HepG2 (cell line): ENCODE data around the gene KLHDC1. TPM values are rescaled to one million over a fixed set of nuclear protein-coding genes. Genes with fewer than 3 reads are reported as not detected.

ENCODE experiments used
- ELF1 ChIP-seq: sonication (generic); formaldehyde crosslinking; IDR thresholded peaks from 2 replicates; pipeline ENCODE4 v1.4.0; 2020; ENCODE audit warnings: missing genetic modification reagents
- ELF4 ChIP-seq: sonication (generic); formaldehyde crosslinking; IDR thresholded peaks from 2 replicates; pipeline ENCODE4 v1.5.0; 2020; ENCODE audit warnings: missing genetic modification reagents, mild to moderate bottlenecking, moderate library complexity, borderline replicate concordance
- GABPA ChIP-seq, 2 experiments: IDR thresholded peaks; 2 replicates each; pipeline ENCODE4 v1.6.1; 2011 to 2016; ENCODE audit warnings: low read depth in 2 of 2, low read length in 1 of 2, missing biosample characterization in 1 of 2, missing genetic modification characterization in 1 of 2
- GFI1 ChIP-seq: sonication (generic); formaldehyde crosslinking; IDR thresholded peaks from 2 replicates; pipeline ENCODE4 v1.5.0; 2020; ENCODE audit warnings: missing genetic modification reagents, mild to moderate bottlenecking, borderline replicate concordance
- HES4 ChIP-seq: sonication (generic); formaldehyde crosslinking; IDR thresholded peaks from 2 replicates; pipeline ENCODE4 v1.9.0; 2021; ENCODE audit warnings: mild to moderate bottlenecking, missing genetic modification reagents, borderline replicate concordance
- KAT7 ChIP-seq: IDR thresholded peaks from 2 replicates; pipeline ENCODE4 v1.6.1; 2018; ENCODE audit warnings: borderline replicate concordance, missing compliant biosample characterization
- KLF12 ChIP-seq: sonication (generic); formaldehyde crosslinking; IDR thresholded peaks from 2 replicates; pipeline ENCODE4 v1.4.0; 2020; ENCODE audit warnings: missing genetic modification reagents, borderline replicate concordance
- MED13 ChIP-seq: sonication (generic); formaldehyde crosslinking; IDR thresholded peaks from 2 replicates; pipeline ENCODE4 v1.5.0; 2020; ENCODE audit warnings: missing genetic modification reagents
- MTA1 ChIP-seq: sonication (generic); formaldehyde crosslinking; IDR thresholded peaks from 2 replicates; pipeline ENCODE4 v1.4.0; 2020; ENCODE audit warnings: missing genetic modification reagents, mild to moderate bottlenecking, borderline replicate concordance
- MTA3 ChIP-seq: sonication (generic); formaldehyde crosslinking; IDR thresholded peaks from 2 replicates; pipeline ENCODE4 v1.4.0; 2020; ENCODE audit warnings: missing genetic modification reagents
- SALL1 ChIP-seq: sonication (generic); formaldehyde crosslinking; IDR thresholded peaks from 2 replicates; pipeline ENCODE4 v1.8.0; 2022; ENCODE audit warnings: mild to moderate bottlenecking, missing genetic modification reagents
- TAF1 ChIP-seq: sonication (generic); formaldehyde crosslinking; IDR thresholded peaks from 2 replicates; pipeline ENCODE4 v1.4.0; 2020; ENCODE audit warnings: missing genetic modification reagents
- ZBTB21 ChIP-seq: sonication (generic); formaldehyde crosslinking; IDR thresholded peaks from 2 replicates; pipeline ENCODE4 v1.4.0; 2020; ENCODE audit warnings: missing genetic modification reagents
- ZFP62 ChIP-seq: sonication (generic); formaldehyde crosslinking; IDR thresholded peaks from 2 replicates; pipeline ENCODE4 v1.4.0; 2020; ENCODE audit warnings: missing genetic modification reagents
- ZIK1 ChIP-seq: sonication (generic); formaldehyde crosslinking; IDR thresholded peaks from 2 replicates; pipeline ENCODE4 v1.5.0; 2020; ENCODE audit warnings: mild to moderate bottlenecking, low read depth, missing genetic modification reagents, borderline replicate concordance
- ZNF335 ChIP-seq: sonication (generic); formaldehyde crosslinking; IDR thresholded peaks from 2 replicates; pipeline ENCODE4 v1.4.0; 2020; ENCODE audit warnings: missing genetic modification reagents
- ZNF549 ChIP-seq: sonication (generic); formaldehyde crosslinking; IDR thresholded peaks from 2 replicates; pipeline ENCODE4 v1.5.0; 2020; ENCODE audit warnings: missing genetic modification reagents
- ZNF639 ChIP-seq: conservative IDR thresholded peaks from 2 replicates; pipeline ENCODE4 v1.6.1; 2018; ENCODE audit warnings: missing genetic modification reagents
- ZNF724P ChIP-seq: sonication (generic); formaldehyde crosslinking; IDR thresholded peaks from 2 replicates; pipeline ENCODE4 v1.8.0; 2022; ENCODE audit warnings: missing genetic modification reagents, borderline replicate concordance
- ZNF775 ChIP-seq: sonication (generic); formaldehyde crosslinking; IDR thresholded peaks from 2 replicates; pipeline ENCODE4 v1.4.0; 2020; ENCODE audit warnings: missing genetic modification reagents, mild to moderate bottlenecking, moderate library complexity, borderline replicate concordance
- polyA plus RNA-seq, 8 experiments: library from polyadenylated mRNA; depleted of rRNA in 3 of 8; stranded (reverse) in 7 of 8; unstranded in 1 of 8; fragments of >200 nt; fragmentation: Illumina TruSeq in 4 of 8; extraction: Trizol in 4 of 8; gene quantifications; 2 replicates each; pipeline versions ENCODE4 v1.2.1 to v1.2.3, GENCODE V29; 2011 to 2016; ENCODE audit warnings: low read depth in 4 of 8, missing spikeins in 1 of 8, mixed read lengths in 1 of 8; ENCODE audit not compliant: insufficient read depth in 1 of 8
- total RNA-seq, 5 experiments: library from RNA; depleted of rRNA; stranded (reverse); fragments of >200 nt; fragmentation: Illumina TruSeq; extraction: Trizol; gene quantifications; 2 replicates each; pipeline ENCODE4 v1.2.3, GENCODE V29; 2016; ENCODE audit warnings: low read depth in 1 of 5
- TF ChIP-seq, protein P1 (sequence below), 2 experiments: fragments of 450-650 bp in 1 of 2; sonication (generic) in 1 of 2; formaldehyde crosslinking; IDR thresholded peaks; 2 replicates each; pipeline versions ENCODE4 v1.5.0 to v1.8.0; 2020 to 2022; ENCODE audit warnings: mild to moderate bottlenecking in 1 of 2, missing genetic modification reagents in 1 of 2
- TF ChIP-seq, protein P2 (sequence below): sonication (generic); IDR thresholded peaks from 2 replicates; pipeline ENCODE4 v1.6.1; 2016; ENCODE audit warnings: low read depth, borderline replicate concordance
- TF ChIP-seq, protein P3 (sequence below): sonication (generic); formaldehyde crosslinking; IDR thresholded peaks from 2 replicates; pipeline ENCODE4 v1.4.0; 2020; ENCODE audit warnings: missing genetic modification reagents, borderline replicate concordance

The KLHDC1 gene
- total and polyA plus RNA-seq, 2 of the 13 experiments (the other 11 are each of a cell fraction or from before 2014, with no cell fraction given), result 0.11 TPM; not detected in 1

GRCh38 chr14:49770212-49770817 is 77.4 kb downstream of the KLHDC1 start (continued):
- TF ChIP-seq, protein P1, sequence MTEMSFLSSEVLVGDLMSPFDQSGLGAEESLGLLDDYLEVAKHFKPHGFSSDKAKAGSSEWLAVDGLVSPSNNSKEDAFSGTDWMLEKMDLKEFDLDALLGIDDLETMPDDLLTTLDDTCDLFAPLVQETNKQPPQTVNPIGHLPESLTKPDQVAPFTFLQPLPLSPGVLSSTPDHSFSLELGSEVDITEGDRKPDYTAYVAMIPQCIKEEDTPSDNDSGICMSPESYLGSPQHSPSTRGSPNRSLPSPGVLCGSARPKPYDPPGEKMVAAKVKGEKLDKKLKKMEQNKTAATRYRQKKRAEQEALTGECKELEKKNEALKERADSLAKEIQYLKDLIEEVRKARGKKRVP (CRISPR knock-in tag; IDR thresholded peaks at IDR 0.05), result peak in 1 of 2 experiments; percentile 59; a peak in 1 of 4 replicates
- peak; percentile 72 for TF ChIP-seq TAF1
- peak; percentile 52; the same call in 1 of the 2 replicates for TF ChIP-seq ELF1 (CRISPR knock-in tag)
- TF ChIP-seq ZNF724P, result 0 out of 2 replicates have a peak, but pooled peaks have one; percentile 37
- peak; percentile 78 for TF ChIP-seq KAT7
- 0 out of 2 replicates have a peak, but pooled peaks have one; percentile 49 for TF ChIP-seq ZNF639 (CRISPR knock-in tag)
- no peak for TF ChIP-seq KLF12
- TF ChIP-seq ZNF775 (CRISPR knock-in tag), result no peak
- TF ChIP-seq ZNF335, result peak; percentile 87; the same call in 1 of the 2 replicates
- TF ChIP-seq GFI1 (CRISPR knock-in tag), result peak; percentile 71; the same call in 1 of the 2 replicates
- TF ChIP-seq ZBTB21 (CRISPR knock-in tag), result peak; percentile 36; the same call in 1 of the 2 replicates
- TF ChIP-seq, protein P2, sequence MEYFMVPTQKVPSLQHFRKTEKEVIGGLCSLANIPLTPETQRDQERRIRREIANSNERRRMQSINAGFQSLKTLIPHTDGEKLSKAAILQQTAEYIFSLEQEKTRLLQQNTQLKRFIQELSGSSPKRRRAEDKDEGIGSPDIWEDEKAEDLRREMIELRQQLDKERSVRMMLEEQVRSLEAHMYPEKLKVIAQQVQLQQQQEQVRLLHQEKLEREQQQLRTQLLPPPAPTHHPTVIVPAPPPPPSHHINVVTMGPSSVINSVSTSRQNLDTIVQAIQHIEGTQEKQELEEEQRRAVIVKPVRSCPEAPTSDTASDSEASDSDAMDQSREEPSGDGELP, result peak; percentile 52; the same call in 1 of the 2 replicates
- TF ChIP-seq SALL1 (CRISPR knock-in tag), result peak; percentile 89
- TF ChIP-seq MTA1 (CRISPR knock-in tag), result 0 out of 2 replicates have a peak, but pooled peaks have one; percentile 21
- TF ChIP-seq, protein P3, sequence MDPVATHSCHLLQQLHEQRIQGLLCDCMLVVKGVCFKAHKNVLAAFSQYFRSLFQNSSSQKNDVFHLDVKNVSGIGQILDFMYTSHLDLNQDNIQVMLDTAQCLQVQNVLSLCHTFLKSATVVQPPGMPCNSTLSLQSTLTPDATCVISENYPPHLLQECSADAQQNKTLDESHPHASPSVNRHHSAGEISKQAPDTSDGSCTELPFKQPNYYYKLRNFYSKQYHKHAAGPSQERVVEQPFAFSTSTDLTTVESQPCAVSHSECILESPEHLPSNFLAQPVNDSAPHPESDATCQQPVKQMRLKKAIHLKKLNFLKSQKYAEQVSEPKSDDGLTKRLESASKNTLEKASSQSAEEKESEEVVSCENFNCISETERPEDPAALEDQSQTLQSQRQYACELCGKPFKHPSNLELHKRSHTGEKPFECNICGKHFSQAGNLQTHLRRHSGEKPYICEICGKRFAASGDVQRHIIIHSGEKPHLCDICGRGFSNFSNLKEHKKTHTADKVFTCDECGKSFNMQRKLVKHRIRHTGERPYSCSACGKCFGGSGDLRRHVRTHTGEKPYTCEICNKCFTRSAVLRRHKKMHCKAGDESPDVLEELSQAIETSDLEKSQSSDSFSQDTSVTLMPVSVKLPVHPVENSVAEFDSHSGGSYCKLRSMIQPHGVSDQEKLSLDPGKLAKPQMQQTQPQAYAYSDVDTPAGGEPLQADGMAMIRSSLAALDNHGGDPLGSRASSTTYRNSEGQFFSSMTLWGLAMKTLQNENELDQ (CRISPR knock-in tag), result no peak
- TF ChIP-seq GABPA (IDR thresholded peaks at IDR 0.05; ENCODE audit: low read depth, low read length), result no peak
- peak; percentile 70 for TF ChIP-seq GABPA (CRISPR knock-in tag; IDR thresholded peaks at IDR 0.05; ENCODE audit: low read depth)
- TF ChIP-seq MTA3 (CRISPR knock-in tag), result no peak
- no peak for TF ChIP-seq HES4 (CRISPR knock-in tag)
- peak; percentile 67 for TF ChIP-seq ELF4 (CRISPR knock-in tag)
- TF ChIP-seq MED13, result no peak
- TF ChIP-seq ZFP62 (CRISPR knock-in tag), result no peak
- TF ChIP-seq ZNF549 (CRISPR knock-in tag), result no peak
- no peak for TF ChIP-seq ZIK1 (CRISPR knock-in tag)
